ENCODE data around the gene ALPG. TPM values are rescaled to one million over a fixed set of nuclear protein-coding genes. Genes with fewer than 3 reads are reported as not detected.
"Not testable (repeated sequence)": the region's sequence is repeated elsewhere in the genome, so short reads cannot be mapped to it uniquely, and the experiment has no call there.

ALPG gene
- polyA plus RNA-seq, 1 donor: not detected

DNA sequence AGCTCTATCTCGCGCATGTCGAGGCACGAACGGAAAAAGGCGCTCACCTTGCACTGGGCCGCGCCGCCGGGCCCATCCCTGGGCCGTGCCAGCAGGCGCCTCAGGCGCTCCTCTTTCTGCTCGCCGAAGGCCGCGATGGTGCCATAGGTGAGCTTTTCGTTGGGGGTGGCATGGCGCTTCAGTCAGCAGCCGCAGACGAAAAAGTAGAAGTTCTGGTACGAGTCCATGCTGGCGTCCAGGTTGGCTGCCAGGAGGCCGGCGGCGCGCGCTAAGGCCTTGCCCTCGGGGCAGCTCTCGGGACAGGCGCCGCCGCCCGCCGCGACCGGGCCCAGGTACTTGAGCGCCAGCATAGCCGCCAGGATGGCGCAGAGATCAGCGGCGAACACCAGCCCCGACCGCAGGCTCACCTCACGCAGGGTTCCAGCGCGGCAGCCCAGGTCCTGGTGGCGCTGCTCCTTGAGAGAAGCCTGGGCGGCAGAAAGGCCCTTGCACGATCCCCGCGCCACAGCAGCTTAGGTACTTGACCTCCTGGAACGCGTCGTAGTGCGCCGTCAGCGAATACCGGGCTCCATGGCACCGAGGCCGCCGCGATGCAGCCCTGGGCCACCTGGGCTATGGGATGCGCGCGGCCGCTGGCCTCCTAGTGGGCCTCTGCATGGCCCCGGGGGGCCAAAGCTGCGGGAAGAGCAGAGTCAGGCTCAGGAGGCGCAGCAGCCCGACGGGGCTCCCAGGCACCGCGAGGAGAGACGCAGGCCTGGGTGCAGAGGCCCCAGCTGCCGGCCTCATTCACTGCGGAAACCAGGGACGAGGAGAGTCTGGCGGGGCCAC is 12.8 kb downstream of the ALPG start:
- DNase-seq: no peak

DNA sequence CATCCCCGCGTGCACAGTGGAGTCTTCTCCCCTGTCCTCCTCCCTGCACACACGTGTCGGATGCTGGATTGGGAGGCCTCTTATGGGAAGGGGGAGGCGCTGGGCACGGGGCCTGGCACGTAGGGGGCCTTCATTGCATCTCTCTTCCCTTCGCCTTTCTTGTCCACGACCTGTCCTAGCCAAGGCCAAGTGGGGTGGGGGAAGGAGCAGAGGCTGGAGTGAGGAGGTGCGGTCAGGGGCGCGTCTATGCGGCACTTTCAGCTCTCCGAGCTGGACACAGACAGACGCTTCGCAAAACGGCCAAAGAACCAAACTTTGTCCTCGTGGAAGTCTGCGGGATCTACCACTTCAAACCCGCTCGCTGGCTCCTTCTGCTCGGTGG is 13.4 kb downstream of the ALPG start:
- no peak for DNase-seq

DNA sequence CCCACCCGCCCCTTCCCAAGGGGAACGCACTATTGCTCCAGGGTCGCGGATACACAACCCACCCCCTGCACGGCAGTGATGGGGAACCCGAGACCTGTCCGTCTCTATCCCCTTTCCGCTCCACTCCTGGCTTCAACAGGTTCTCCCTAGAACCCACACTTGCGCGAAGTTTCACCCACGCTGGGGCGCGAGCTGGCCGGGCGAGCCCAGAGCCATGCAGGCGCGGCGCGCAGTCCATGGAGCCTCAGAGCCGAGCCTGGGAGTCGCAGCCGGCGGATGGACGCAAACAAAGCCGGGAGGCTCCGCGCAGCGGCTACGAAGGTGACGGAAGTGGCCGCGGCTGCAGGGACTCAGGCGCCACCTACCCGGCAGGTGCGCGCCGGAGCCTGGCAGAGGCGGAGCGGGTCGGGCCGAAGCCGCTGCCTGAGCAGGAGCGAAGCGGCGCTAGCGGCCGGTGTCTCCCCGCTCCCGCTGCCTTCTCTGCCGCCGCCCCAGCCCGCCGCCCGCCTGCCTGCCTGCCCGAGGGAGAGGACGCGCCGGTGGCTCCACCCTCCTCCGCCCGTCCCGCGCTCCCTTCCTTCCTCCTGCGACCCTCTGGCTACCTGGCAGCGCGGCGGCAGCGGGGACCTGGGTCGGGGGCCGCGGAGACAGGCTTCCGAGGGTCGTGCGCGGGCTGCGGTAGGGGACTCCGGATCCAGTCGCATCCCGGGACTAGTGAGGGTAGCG is 14.0 kb downstream of the ALPG start:
- DNase-seq: no peak

DNA sequence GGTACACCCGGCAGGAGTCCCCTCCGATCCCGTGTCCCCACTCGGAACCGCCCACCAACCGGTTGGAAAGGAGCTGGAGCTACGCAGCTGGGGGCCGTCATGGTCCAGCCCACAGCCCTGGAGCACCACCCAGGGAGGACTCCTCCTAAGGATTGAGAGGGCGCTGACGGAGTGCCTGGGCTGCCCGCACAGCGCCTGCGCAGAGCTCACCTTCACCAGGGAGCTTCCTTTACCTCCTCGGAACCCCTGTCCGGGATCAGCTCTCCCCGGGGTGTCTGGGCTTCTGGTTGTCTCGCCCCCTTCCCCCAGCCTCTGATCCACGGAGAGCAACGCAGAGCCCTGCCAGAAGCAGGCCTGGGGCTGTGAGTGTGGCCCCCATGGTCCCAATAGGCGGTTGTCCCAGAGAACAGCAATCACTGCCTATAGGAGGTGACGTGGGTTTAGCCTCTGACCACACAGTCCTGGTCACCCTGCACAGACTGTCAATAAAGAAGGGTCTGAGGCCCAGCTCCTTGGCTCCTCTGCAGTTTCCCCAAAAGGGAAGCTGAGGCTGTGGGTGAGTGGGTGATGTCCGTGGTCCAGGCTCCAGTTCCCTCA is 14.6 kb downstream of the ALPG start:
- no peak for DNase-seq

DNA sequence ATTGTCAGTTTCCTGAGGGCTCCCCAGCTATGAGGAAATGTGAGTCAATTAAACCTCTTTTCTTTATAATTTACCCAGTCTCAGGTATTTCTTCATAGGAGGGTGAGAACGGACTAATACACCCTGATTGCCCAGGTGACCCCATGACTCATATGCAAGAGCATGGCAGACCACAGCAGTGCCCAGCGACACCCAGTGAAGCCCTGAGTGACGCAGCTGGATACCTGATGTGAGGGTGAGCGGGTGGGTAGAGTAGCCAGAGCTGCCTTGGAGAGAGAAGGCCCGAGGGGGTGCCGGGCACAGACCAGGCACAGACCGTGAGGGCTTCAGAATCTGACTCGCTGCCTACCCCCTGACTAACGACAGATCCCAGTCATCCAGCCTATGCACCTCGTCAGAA is 15.4 kb downstream of the ALPG start:
- DNase-seq: no peak

DNA sequence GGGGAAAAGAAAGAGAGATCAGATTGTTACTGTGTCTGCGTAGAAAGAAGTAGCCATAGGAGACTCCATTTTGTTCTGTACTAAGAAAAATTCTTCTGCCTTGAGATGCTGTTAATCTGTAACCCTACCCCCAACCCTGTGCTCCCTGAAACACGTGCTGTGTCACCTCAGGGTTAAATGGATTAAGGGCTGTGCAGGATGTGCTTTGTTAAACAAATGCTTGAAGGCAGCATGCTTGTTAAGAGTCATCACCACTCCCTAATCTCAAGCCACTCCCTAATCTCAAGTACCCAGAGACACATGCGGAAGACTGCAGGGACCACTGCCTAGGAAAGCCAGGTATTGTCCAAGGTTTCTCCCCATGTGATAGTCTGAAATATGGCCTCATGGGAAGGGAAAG is 16.4 kb downstream of the ALPG start:
- DNase-seq: not testable (repeated sequence)

DNA sequence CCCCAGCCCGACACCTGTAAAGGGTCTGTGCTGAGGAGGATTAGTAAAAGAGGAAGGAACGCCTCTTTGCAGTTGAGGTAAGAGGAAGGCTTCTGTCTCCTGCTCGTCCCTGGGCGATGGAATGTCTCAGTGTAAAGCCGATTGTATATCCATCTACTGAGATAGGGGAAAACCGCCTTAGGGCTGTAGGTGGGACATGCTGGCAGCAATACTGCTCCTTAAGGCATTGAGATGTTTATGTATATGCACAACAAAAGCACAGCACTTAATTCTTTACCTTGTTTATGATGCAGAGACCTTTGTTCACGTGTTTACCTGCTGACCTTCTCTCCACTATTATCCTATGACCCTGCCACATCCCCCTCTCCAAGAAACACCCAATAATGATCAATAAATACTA is 16.8 kb downstream of the ALPG start:
- DNase-seq: not testable (repeated sequence)

DNA sequence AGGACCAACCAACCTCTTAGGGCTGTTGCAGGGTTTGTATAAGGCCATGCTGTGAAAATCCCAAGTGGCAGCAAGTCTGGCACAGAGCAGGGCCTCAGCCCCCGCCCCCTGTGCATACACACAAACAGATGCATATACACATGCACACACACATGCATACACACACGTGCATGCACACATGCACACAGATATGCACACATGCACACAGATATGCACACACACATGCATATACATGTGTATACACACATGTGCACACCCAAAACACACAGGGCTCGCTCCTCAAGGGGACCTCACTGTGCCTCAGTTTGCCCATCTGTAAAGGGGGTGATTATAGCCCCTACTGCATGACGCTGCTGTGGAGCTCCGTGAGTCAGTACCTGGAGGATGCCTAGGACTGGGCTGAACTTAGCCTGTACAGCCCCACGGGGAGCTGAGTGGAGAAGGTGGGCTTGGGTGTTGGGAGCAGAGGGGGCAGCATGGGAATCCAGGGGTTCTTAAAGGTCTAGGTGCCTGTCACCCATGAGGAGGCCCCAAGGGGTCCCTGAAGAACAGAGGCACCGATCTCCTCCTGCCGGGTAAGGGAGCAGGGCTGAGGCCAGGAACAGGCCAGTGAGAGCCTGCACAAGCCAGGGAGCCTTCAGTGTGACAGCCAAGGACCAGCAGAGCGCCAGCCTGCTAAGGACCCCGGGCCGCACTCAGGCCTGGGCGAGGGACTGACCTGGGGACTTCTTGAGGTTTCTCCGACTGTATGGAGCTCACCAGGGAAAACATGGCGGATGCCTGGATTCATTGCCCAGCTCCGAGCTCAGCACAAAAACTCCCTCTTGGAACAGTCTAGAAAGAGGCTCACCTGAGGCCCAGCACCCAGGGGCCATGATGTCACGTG is 25.3 kb downstream of the ALPG start:
- no peak for DNase-seq

DNA sequence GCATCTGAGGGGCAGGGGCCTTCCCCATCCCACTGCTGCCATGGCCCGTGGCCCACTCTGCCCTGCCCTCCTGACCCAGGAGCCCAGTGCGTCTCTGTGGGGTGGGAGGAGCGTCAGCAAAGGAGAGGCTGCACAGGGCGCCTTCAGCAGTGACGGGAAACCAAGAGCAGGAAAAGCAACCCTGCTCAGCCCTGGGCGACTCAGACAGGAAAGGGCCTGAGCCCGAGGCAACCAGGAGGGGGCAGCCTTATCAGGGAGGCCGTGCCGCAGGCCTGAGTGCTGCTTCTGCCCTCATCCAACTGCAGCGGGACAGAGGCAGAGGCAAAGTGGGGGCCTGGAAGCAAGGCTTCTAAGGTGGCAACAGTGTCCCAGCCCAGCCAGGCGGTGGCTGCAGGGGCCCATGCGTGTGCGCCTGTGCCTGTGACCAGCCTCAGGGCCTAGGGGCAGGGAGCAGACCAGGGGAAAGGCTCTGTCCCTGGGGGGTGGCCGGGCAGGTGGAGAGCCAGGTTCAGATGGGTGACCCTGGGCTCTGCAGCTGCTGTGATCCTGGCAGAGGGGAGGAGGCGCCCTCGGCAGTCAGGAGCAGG is 26.0 kb downstream of the ALPG start:
- DNase-seq: no peak

DNA sequence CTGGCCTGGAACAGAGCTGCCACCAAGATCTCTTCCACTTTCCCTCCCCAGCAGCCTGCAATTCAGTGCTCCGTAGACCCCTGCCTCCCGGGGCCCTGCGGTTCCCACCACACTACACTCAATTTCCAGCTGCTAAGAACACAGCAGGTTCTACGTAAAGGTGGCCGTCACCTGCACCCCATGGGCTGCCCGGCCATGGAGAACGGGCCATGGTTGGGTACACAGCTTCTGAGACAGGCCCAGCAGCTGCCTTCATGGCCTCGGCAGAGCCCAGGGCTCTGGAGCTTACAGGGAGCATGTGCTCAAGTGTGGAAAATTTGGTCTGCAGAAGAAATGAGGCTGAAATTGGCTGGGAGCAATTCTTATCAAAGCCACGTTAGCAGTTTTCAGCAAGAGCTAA is 27.0 kb downstream of the ALPG start:
- not testable (repeated sequence) for DNase-seq

DNA sequence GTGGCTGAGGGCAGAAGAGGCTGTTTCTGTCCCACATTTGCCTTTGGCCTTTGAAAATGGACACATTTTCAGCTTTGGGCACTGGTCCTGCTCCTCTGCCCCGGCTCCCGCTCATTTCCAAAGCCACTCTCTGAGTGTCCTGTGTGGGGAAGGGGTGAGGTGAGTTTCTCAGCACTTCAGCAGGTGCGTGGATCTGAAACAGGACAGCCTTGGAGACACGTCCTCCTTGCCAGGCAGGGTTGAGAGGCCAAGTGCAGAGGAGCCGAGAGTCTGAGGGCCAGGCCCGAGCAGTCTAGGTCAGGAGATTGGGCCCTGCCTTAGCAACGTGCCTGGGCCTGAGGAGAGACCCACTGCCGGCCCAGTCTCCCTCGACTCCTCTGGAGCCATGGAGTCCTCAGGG is 27.4 kb downstream of the ALPG start:
- no peak for DNase-seq

DNA sequence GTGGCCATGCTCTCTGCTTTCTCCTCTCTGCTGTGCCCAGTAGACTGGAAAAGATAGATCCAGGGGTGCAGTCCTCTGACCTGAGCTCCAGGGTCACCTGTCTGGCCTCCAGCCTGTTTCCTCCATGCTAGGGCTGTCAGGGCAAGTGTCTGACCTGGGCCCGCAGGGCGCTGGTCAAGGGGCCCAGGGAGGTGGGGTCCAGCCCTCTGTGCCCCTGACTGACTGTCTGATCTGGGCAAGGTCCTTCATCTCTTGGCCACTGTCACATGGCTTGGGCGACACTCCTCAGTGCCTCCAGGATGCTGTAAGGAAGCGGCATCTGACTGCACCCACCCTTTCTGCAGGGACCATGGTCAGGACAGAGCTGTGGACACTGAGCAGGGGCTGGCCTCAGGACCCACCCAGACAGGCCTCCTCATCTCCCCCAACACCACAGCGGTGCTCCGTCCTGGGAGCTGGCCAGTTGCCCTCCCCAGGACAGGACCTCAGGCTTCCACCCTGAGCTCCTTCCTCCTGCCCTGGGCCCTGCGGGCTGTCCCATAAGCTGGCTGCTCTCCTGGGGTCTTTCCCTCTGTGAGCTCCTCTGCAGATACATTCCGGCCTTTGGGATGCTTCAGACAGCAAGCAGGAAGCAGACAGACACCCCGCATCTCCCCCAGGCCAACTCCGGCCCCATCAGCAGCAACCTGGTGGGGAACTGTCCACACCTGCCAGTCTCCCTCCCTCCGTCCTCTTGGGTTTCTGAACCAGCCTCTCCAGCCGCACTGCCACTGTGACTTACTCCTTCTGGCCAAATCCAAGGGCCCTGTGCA is 28.1 kb downstream of the ALPG start:
- DNase-seq: no peak

DNA sequence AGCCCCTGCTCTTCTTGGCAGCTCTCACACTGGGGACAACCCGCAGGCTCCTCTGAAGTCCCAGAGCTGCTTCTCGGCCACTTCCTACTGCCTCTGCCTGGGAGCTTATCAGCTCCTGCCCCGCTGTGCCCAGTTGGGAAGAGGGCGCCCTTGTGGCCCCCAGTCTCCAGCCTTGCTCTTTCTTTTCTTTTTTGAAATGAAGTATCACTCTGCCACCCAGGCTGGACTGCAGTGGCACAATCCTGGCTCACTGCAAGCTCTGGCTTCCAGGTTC is 28.7 kb downstream of the ALPG start:
- no peak for DNase-seq

DNA sequence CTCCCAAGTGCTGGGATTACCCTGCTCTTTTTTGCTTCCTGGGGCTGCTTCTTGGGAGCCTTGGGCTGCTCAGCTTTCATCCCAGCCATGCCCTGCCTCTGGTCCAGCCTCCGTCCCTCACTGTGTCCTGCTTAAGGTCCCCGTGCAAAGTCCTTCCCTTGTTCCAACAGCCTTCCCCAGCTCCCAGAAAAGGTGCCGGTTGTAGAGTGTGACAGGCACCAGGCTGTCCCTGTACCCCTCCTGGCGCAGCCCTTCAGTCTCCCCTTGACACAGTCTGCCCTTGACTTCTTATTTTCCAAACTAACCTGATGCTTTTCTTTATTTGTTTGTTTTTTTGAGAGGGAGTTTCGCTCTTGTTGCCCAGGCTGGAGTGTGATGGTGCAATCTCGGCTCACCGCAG is 29.2 kb downstream of the ALPG start:
- DNase-seq: no peak

DNA sequence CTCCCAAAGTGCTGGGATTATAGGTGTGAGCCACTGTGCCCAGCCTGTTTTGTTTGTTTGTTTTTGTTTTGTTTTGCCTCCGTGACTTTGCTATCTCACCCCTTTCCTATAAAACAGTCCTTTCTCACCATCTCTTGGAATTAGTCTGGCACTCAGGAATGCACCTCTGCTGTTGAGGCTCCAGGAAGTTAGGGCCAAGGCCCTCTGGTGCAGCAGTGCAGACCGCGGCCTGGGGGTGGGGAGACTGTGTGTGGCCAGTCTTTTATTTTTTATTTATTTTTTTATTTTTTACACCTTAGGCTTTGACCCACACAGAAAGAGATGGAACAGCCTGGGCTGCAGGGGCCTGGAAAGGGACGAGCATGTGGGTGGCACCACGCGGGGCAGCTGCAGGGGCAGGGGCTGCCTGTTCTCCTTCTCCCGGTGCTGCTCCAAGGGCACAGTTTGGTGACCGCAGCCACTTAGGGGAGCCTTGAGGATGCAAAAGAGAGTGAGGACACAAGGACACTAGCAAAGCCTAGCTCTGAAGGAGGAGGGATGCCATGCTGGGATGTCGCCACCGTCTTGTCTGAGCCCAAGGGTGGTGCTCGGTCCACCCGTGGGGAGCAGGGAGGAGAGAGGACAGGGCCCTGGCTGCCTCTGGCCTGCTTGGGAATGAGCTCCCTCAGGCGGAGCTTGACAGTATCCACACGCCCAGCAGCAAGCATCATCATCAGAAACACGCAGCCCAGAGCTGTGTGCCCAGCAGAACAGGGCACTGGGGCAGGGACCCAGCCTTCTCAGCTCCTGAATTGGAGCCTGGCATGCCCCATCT is 29.9 kb downstream of the ALPG start:
- no peak for DNase-seq

DNA sequence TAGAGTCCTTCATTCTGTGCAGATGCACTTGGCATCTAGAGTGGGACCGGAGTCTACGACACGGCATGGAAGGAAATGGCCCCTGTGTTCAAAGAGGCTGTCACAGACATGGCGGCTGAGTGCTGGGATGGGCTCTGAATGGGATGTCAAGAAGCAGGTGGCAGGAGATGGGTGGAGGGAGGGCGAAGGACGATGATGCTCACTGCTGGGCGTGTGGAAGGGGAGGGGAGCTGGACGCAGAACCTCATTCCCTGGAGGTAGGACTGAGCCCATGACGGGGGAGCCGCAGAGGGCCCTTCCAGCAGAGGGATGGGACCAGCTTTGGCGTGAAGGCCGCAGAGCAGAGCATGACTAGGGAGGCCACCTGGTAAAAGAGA is 30.5 kb downstream of the ALPG start:
- DNase-seq: no peak

DNA sequence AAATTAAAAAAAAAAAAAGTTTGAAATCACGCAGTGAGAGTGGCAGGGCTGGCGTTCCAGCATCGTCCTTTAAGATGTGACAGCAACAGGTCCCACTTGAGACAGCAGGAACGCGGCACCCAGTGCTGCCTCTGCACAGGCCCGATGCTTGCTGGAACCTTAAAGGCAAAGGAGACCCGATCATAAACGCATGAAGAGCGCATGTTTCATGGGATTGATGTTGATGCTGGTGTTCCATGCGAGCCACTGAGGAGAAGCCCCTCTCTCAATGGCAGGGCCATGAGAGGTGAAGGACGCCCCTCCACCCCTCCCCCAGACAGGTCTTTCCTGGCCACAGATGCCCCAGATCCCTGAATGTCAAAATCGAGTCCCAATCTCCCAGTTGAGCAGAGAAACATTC is 31.4 kb downstream of the ALPG start:
- no peak for DNase-seq

DNA sequence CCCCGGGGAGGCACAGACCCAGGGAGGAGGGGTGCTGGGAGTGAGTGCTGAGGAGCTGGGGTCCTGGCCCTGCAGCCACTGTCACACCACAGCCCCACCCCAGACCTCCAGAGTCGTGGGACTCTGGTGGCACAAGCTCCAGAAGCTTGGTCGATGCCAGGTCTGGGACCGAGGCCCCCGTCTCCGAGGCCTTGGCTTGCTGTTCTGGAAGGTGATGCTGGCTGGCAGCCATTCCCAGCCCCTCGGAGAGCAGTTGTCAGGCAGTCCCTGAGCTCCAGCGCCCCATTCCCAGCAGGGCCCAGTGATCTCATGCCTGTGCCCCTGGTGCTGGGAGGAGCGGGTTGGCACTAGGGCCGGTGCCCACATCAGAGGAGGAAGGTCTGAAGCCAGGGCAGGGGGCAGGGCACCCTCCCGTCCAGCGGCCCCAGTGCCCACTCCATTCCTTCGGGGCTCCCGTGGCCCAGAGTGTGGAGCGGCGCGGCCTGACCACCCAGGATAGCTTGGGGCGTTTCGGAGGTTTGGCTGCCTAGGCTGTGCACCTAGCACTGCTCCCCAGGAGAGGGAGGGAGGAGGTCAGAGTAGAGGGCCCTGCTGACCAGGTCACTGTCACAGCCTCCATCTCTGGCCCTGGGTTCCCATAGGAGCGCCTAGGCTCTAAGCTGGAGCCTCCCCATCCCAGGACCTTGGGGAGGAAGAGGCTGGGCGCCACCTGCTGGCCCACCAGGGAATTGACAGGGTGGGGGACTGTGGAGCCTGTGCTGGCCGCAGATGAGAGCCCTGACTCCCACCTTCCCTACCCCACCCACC is 32.5 kb downstream of the ALPG start:
- no peak for DNase-seq

DNA sequence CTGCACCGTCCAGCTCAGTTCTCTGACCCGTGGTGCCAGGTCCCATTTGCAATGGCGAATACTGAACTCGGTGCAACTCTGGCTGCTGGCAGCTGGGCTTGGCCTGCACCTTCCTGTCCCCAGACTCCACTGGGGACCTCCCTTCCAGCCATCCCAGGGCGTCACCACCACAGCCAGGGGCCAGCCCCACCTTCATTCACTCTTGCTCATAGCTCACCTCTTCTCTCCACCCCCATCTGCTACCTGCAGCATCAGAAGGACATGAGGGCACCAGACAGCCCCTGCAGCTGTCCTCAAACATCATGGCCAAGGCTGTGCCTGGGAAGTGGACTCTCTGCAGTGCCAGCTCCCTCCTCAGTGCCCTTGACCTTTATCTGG is 33.1 kb downstream of the ALPG start:
- no peak for DNase-seq
